Right lobe of liver (tissue), 6 donors: ENCODE results near the gene DBR1. TPM values are rescaled to one million over a fixed set of nuclear protein-coding genes. Genes with fewer than 3 reads are reported as not detected.
A peak's percentile ranks its signal among the peaks of the same experiment; 100 is the strongest.

Source experiments
- ATAC-seq, 4 donors: fragments of 200-7000 bp; cut with Tn5 transposase; one replicate each; pipeline ENCODE4 v1.9.1; 2020; ENCODE audit warnings: mild to moderate bottlenecking in 4 of 4, moderate library complexity in 4 of 4
- DNase-seq, 3 donors: peaks; one replicate each; pipeline ENCODE4 v3.0.0-alpha.2; 2020
- H3K27ac ChIP-seq, 3 donors: fragments of 200-600 bp; one replicate each; pipeline ENCODE4 v1.8.0; 2022
- H3K27me3 ChIP-seq, 2 donors: fragments of 200-600 bp; one replicate each; pipeline ENCODE4 v1.8.0; 2022
- H3K36me3 ChIP-seq, 4 donors: fragments of 200-600 bp; sonication (generic) in 1 of 4; one replicate each; pipeline versions ENCODE4 v1.5.1 to v1.8.0; 2017 to 2022; ENCODE audit warnings: control low read depth in 1 of 4
- H3K4me1 ChIP-seq, 4 donors: fragments of 200-600 bp; sonication (generic) in 1 of 4; one replicate each; pipeline versions ENCODE4 v1.5.1 to v1.8.0; 2017 to 2022; ENCODE audit warnings: control low read depth in 1 of 4
- H3K4me3 ChIP-seq, 3 donors: fragments of 200-600 bp; one replicate each; pipeline ENCODE4 v1.8.0; 2022
- H3K9me3 ChIP-seq, 4 donors: fragments of 200-600 bp; sonication (generic) in 1 of 4; one replicate each; pipeline versions ENCODE4 v1.5.1 to v1.8.0; 2017 to 2022; ENCODE audit warnings: control low read depth in 1 of 4
- CTCF ChIP-seq, 4 donors: fragments of 200-600 bp in 3 of 4; fragments of 450-650 bp in 1 of 4; IDR thresholded peaks; one replicate each; pipeline versions ENCODE4 v1.5.1 to v1.8.0; 2016 to 2022; ENCODE audit warnings: antibody characterized with exemption in 4 of 4, mild to moderate bottlenecking in 2 of 4
- POLR2A ChIP-seq: fragments of 450-650 bp; IDR thresholded peaks from one replicate; pipeline ENCODE4 v1.6.1; 2017; ENCODE audit warnings: antibody characterized with exemption, mild to moderate bottlenecking
- WGBS: methylation state at CpG from one replicate; pipeline ENCODE4 v1.1.6; 2018; ENCODE audit warnings: low coverage, low lambda C conversion rate; ENCODE audit not compliant: insufficient coverage; ENCODE audit errors: missing lambda C conversion rate; 5-methylcytosine and 5-hydroxymethylcytosine counted together
- intact Hi-C, 2 donors: fragments of 100-400 bp; cut with DNase I; formaldehyde crosslinking; loops; one replicate each; pipeline versions ENCODE4 v1.11.2 to v1.14.1; 2022
- long read RNA-seq: library from polyadenylated mRNA; unstranded; transcript quantifications from one replicate; pipeline ENCODE4 v2.0.0, GENCODE V29; 2019
- total RNA-seq, 6 experiments: library from RNA; depleted of rRNA in 2 of 6; stranded (reverse); fragments of >200 nt in 2 of 6; fragmentation: NEBNext Ultra II Directional in 3 of 6; extraction: Animal tissue kit (Norgen Biotek cat#: 25700) in 3 of 6; gene quantifications; one replicate each; pipeline versions ENCODE4 v1.1.0 to v1.2.4, GENCODE V29; 2016 to 2023
- donor health status: DM: no; HTN: yes; CAD: no.
- donor health status: DM: no; HTN: no; CAD: no.
- donor health status: DM: no; HTN: no; CAD: no.
- donor health status: DM: no; HTN: yes; CAD: no.
- donor health status: DM: no; HTN: yes; CAD: no.

DBR1 gene
- total RNA-seq: 1 to 10 TPM; 3.2 to 6.1 (median 4.6) TPM
- long read RNA-seq, partial matches to known transcripts: 0 of 1 reads
- long read RNA-seq, other reads (novel, unspliced or antisense): 1 of 1 reads

- DNase-seq (peak; percentile 74 to 84 (median 78)), ATAC-seq (peak; percentile 95 to 97 (median 96))
- Histone ChIP-seq H3K27me3 (no peaks in the 10 kb centered on the region), H3K36me3 (no peaks in the 10 kb centered on the region), H3K4me3 (peak within 1 kb of the TSS; percentile 71 to 88 (median 75)), H3K9me3 (no peaks in the 10 kb centered on the region), H3K4me1 (peaks cover 0 to 13% (median 4%) of the 10 kb centered on the region in 4 donors), H3K27ac (peak within 1 kb of the TSS; percentile 38 to 65 (median 58))
- TF ChIP-seq CTCF (IDR thresholded peaks at IDR 0.05) (no peak), POLR2A (peak; percentile 87)
- WGBS: under 1% methylated on average over 15 of the region's 38 CpGs
- intact Hi-C loops: no loop called here
Measured at GRCh38 chr3:138174421-138175131, at the start of gene DBR1. TSS of gene DBR1 (minus strand) at chr3:138174921. CDS start at chr3:138174795, 126 bp downstream.

- intact Hi-C loops: no loop called here
- WGBS: 66% methylated on average over 2 of the region's 2 CpGs
- Histone ChIP-seq H3K27ac (no peak overlapping the region), H3K4me3 (no peak overlapping the region), H3K9me3 (no peaks in the 10 kb centered on the region), H3K36me3 (peaks cover 0 to 34% (median 19%) of the 10 kb centered on the region in 4 donors), H3K27me3 (no peaks in the 10 kb centered on the region), H3K4me1 (peaks cover 0 to 8% (median 0%) of the 10 kb centered on the region in 4 donors)
- DNase-seq (no peak), ATAC-seq (no peak)
- TF ChIP-seq CTCF (IDR thresholded peaks at IDR 0.05) (no peak), POLR2A (no peak)
Measured at GRCh38 chr3:138222942-138223287, 48.2 kb upstream of the DBR1 start.

- peaks cover 0 to 14% (median 0%) of the 10 kb centered on the region in 4 donors for H3K4me1 ChIP-seq
- TF ChIP-seq CTCF (IDR thresholded peaks at IDR 0.05): no peak
- no peak for TF ChIP-seq POLR2A
- intact Hi-C loops: no loop called here
- H3K9me3 ChIP-seq: no peaks in the 10 kb centered on the region
- no peak overlapping the region for H3K4me3 ChIP-seq
- peaks cover 0 to 34% (median 19%) of the 10 kb centered on the region in 4 donors for H3K36me3 ChIP-seq
- no peaks in the 10 kb centered on the region for H3K27me3 ChIP-seq
- DNase-seq (no peak), ATAC-seq (peak in 2 of 4 donors; percentile 30 to 35)
- 35% methylated on average over 2 of the region's 2 CpGs for WGBS
- H3K27ac ChIP-seq: no peak overlapping the region
Measured at GRCh38 chr3:138222131-138222941, 47.6 kb upstream of the DBR1 start.

GRCh38 chr3:138220788-138221187, 46.1 kb upstream of the DBR1 start:
- intact Hi-C loops: no loop called here
- H3K9me3 ChIP-seq: no peaks in the 10 kb centered on the region
- H3K27ac ChIP-seq: no peak overlapping the region
- 91% methylated on average over 2 of the region's 4 CpGs for WGBS
- peaks cover 0 to 28% (median 14%) of the 10 kb centered on the region in 4 donors for H3K36me3 ChIP-seq
- no peaks in the 10 kb centered on the region for H3K27me3 ChIP-seq
- peaks cover 0 to 15% (median 0%) of the 10 kb centered on the region in 4 donors for H3K4me1 ChIP-seq
- DNase-seq: no peak
- H3K4me3 ChIP-seq: no peak overlapping the region
- ATAC-seq: no peak
- TF ChIP-seq POLR2A: no peak
- TF ChIP-seq CTCF (IDR thresholded peaks at IDR 0.05): no peak
